Upper lobe of right lung (tissue), 1 donor: ENCODE measurements around the gene DNAJB6. TPM values are rescaled to one million over a fixed set of nuclear protein-coding genes. Genes with fewer than 3 reads are reported as not detected.
A peak's percentile ranks its signal among the peaks of the same experiment; 100 is the strongest.

Source experiments
- ATAC-seq: fragments of 200-7000 bp; cut with Tn5 transposase; one replicate; pipeline ENCODE4 v1.9.1; 2020; ENCODE audit warnings: mild to moderate bottlenecking, moderate library complexity
- DNase-seq: peaks from one replicate; pipeline ENCODE4 v3.0.0-alpha.2; 2020
- H3K27ac ChIP-seq: fragments of 200-600 bp; one replicate; pipeline ENCODE4 v1.8.0; 2022
- H3K27me3 ChIP-seq: fragments of 200-600 bp; one replicate; pipeline ENCODE4 v1.8.0; 2022; ENCODE audit warnings: mild to moderate bottlenecking
- H3K36me3 ChIP-seq: fragments of 200-600 bp; one replicate; pipeline ENCODE4 v1.8.0; 2022
- H3K4me1 ChIP-seq: fragments of 200-600 bp; one replicate; pipeline ENCODE4 v1.8.0; 2022
- H3K4me3 ChIP-seq: fragments of 200-600 bp; one replicate; pipeline ENCODE4 v1.8.0; 2022; ENCODE audit warnings: mild to moderate bottlenecking
- H3K9me3 ChIP-seq: fragments of 200-600 bp; one replicate; pipeline ENCODE4 v1.8.0; 2022
- CTCF ChIP-seq: fragments of 200-600 bp; IDR thresholded peaks from one replicate; pipeline ENCODE4 v1.8.0; 2022; ENCODE audit warnings: antibody characterized with exemption
- intact Hi-C: fragments of 100-400 bp; cut with DNase I; formaldehyde crosslinking; loops from one replicate; pipeline ENCODE4 v1.11.0; 2022
- total RNA-seq: library from RNA; stranded (reverse); fragmentation: NEBNext Ultra II Directional; extraction: Animal tissue kit (Norgen Biotek cat#: 25700); gene quantifications from one replicate; pipeline ENCODE4 v1.2.1, GENCODE V29; 2021
- donor health status: DM: no; HTN: yes; CAD: no; lungs with severe emphysema.

The DNAJB6 gene
- total RNA-seq, 1 donor from 2014 or later: 95.8 TPM

- Histone ChIP-seq H3K36me3 (peaks cover 49% of the 10 kb centered on the region), H3K4me3 (no peak overlapping the region), H3K27ac (no peak overlapping the region), H3K9me3 (no peaks in the 10 kb centered on the region), H3K4me1 (no peaks in the 10 kb centered on the region), H3K27me3 (no peaks in the 10 kb centered on the region)
- intact Hi-C loops: no loop called here
- no peak for TF ChIP-seq CTCF
- DNase-seq (no peak), ATAC-seq (no peak)
Measured at GRCh38 chr7:157375410-157375809, 38.6 kb downstream of the DNAJB6 start.

- Histone ChIP-seq H3K4me3 (no peak overlapping the region), H3K9me3 (no peaks in the 10 kb centered on the region), H3K4me1 (no peaks in the 10 kb centered on the region), H3K27me3 (no peaks in the 10 kb centered on the region), H3K36me3 (peaks cover 38% of the 10 kb centered on the region), H3K27ac (no peak overlapping the region)
- intact Hi-C loops: no loop called here
- no peak for TF ChIP-seq CTCF
- DNase-seq (no peak), ATAC-seq (no peak)
Measured at GRCh38 chr7:157377436-157378124, 40.8 kb downstream of the DNAJB6 start.

GRCh38 chr7:157378390-157378789 lies 41.6 kb downstream of the DNAJB6 start:
- Histone ChIP-seq H3K4me3 (no peak overlapping the region), H3K27me3 (no peaks in the 10 kb centered on the region), H3K9me3 (no peaks in the 10 kb centered on the region), H3K4me1 (no peaks in the 10 kb centered on the region), H3K36me3 (peaks cover 38% of the 10 kb centered on the region), H3K27ac (no peak overlapping the region)
- TF ChIP-seq CTCF: no peak
- no peak for ATAC-seq
- intact Hi-C loops: no loop called here
- no peak for DNase-seq

GRCh38 chr7:157379493-157379892 lies 42.7 kb downstream of the DNAJB6 start:
- no peak overlapping the region for H3K27ac ChIP-seq
- H3K27me3 ChIP-seq: no peaks in the 10 kb centered on the region
- H3K4me3 ChIP-seq: no peak overlapping the region
- peaks cover 40% of the 10 kb centered on the region for H3K36me3 ChIP-seq
- no peaks in the 10 kb centered on the region for H3K9me3 ChIP-seq
- DNase-seq: no peak
- TF ChIP-seq CTCF: no peak
- intact Hi-C loops: no loop called here
- ATAC-seq: no peak
- no peaks in the 10 kb centered on the region for H3K4me1 ChIP-seq

DNA sequence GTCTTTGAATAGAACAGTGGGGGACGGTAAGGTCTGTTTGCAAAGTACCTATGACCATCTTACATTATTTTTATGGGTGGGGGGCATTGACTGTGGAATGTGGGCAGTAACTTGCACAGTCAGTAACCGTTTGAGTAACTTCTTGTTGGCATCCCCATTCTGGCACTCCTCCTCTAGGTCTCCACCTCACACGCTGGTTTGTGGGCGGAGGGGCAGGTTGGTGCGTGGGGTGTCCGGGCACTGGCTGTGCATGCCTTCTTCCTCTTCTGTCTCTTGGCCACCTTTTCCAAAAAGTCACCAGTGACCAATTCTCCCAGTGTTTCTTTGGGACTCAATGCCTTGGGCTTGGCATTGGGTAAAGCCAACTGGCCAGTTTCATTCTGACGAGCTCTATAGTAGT lies 43.6 kb downstream of the DNAJB6 start:
- Histone ChIP-seq H3K27ac (no peak overlapping the region), H3K4me1 (no peaks in the 10 kb centered on the region), H3K4me3 (no peak overlapping the region), H3K9me3 (no peaks in the 10 kb centered on the region), H3K36me3 (peaks cover 40% of the 10 kb centered on the region), H3K27me3 (no peaks in the 10 kb centered on the region)
- DNase-seq: no peak
- no peak for TF ChIP-seq CTCF
- intact Hi-C loops: no loop called here
- ATAC-seq: peak; percentile 38

- peaks cover 64% of the 10 kb centered on the region for H3K36me3 ChIP-seq
- H3K27ac ChIP-seq: no peak overlapping the region
Measured at GRCh38 chr7:157383868-157384267, 47.1 kb downstream of the DNAJB6 start.

More at GRCh38 chr7:157383868-157384267, 47.1 kb downstream of the DNAJB6 start:
- no peaks in the 10 kb centered on the region for H3K27me3 ChIP-seq
- H3K9me3 ChIP-seq: no peaks in the 10 kb centered on the region
- intact Hi-C loops: no loop called here
- DNase-seq (no peak), ATAC-seq (no peak)
- peaks cover 10% of the 10 kb centered on the region for H3K4me1 ChIP-seq
- no peak for TF ChIP-seq CTCF
- H3K4me3 ChIP-seq: no peak overlapping the region
